Measurements from ENCODE around the gene B4GALT4. TPM values are rescaled to one million over a fixed set of nuclear protein-coding genes. Genes with fewer than 3 reads are reported as not detected.
"Not testable (repeated sequence)": the region's sequence is repeated elsewhere in the genome, so short reads cannot be mapped to it uniquely, and the experiment has no call there.

Gene B4GALT4
- total RNA-seq: 28.3 and 47.5 TPM in 2 replicates

- peak; percentile 88 for DNase-seq (ENCODE audit: low read depth)
- TF ChIP-seq CTCF (IDR thresholded peaks at IDR 0.05; ENCODE audit: insufficient read depth, low read depth, low read length): no peak
These were observed at the start of gene B4GALT4 for GRCh38 chr3:119240591-119241434. Gene B4GALT4, minus strand, starts transcription at chr3:119240878. Its CDS starts 10,779 bp downstream, at chr3:119230099.

DNA sequence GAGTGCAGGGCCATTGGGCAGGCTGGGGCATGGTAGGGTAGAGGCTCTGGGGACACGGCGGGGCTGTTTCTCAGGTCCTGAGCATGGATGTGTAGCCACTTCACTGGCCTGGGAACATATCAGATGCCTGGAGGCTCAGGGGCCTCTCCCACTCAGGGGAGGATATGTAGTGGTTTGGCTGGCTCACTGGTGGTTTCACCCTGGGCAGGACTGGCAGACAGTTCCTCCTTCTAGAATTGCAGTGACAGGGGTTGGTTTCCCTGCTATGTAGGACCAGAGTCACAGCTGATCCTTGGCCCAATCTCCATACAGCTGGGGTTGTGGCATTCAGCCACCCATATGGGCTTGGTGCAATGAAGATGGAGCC lies 48.7 kb upstream of the B4GALT4 start:
- DNase-seq (ENCODE audit: low read depth): no peak
- no peak overlapping the region for H3K4me3 ChIP-seq (ENCODE audit: low read depth, low read length)
- no peak for TF ChIP-seq CTCF (IDR thresholded peaks at IDR 0.05; ENCODE audit: insufficient read depth, low read depth, low read length)

More at GRCh38 chr3:119240591-119241434, at the start of gene B4GALT4:
- H3K4me3 ChIP-seq (ENCODE audit: low read depth, low read length): peak within 1 kb of the TSS; percentile 78

DNA sequence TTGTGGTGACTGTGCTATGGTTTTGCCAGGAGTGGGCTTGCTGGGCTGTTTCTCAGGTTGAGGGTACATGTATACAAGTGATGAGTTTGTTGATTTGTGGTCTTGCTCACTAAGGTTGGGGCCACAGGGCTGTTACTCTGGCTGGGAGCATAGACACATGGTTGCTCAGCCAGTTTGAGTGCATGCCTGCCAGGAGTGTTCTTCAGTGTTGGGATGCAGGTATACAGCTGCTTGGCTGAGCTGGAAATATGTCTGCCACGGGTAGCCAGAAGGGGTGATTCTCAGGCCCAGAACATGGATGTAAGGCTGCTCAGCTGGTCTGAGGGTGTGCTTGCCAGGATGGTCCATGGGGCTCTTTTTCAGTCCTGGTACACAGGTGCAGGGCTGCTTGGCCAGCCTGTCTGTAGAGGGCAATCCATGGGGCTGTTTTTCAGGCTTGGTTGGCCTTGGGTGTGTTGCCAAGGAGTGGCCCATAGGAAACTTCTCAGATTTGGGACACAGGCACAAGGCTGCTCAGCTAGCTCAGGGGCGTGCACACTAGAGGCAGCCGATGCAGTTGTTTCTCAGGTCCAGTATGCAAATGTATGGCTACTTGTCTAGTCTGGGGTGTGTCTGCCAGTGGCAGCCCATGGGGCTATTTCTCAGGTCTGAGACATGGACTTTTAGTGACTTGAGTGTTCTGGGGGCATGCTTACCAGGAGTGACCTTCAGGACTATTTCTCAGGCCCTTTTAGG lies 48.2 kb upstream of the B4GALT4 start:
- DNase-seq (ENCODE audit: low read depth): no peak
- no peak overlapping the region for H3K4me3 ChIP-seq (ENCODE audit: low read depth, low read length)
- no peak for TF ChIP-seq CTCF (IDR thresholded peaks at IDR 0.05; ENCODE audit: insufficient read depth, low read depth, low read length)

- no peak for DNase-seq (ENCODE audit: low read depth)
- no peak for TF ChIP-seq CTCF (IDR thresholded peaks at IDR 0.05; ENCODE audit: insufficient read depth, low read depth, low read length)
- no peak overlapping the region for H3K4me3 ChIP-seq (ENCODE audit: low read depth, low read length)
These were observed 39.0 kb upstream of the B4GALT4 start for GRCh38 chr3:119279584-119280243.

- no peak overlapping the region for H3K4me3 ChIP-seq (ENCODE audit: low read depth, low read length)
- DNase-seq (ENCODE audit: low read depth): no peak
- TF ChIP-seq CTCF (IDR thresholded peaks at IDR 0.05; ENCODE audit: insufficient read depth, low read depth, low read length): no peak
These were observed 38.5 kb upstream of the B4GALT4 start for GRCh38 chr3:119279101-119279554.

DNA sequence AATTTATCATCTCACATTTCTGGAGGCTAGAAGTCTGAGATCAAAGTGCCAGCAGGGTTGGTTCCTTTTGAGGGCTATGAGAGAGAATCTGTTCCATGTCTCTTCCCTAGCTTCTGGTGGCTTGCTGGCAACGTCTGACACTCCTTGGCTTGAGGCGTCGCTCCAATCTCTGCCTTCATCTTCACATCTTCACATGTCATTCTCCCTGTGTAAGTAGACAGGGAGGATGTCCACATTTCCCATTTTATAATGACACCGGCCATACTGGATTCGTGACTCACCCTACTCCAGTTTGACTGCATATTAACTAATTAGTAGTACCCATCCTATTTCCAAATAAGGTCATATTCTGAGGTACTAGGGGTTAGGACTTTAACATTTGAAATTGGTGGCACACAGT lies 36.0 kb upstream of the B4GALT4 start:
- H3K4me3 ChIP-seq (ENCODE audit: low read depth, low read length): no peak overlapping the region
- no peak for DNase-seq (ENCODE audit: low read depth)

DNA sequence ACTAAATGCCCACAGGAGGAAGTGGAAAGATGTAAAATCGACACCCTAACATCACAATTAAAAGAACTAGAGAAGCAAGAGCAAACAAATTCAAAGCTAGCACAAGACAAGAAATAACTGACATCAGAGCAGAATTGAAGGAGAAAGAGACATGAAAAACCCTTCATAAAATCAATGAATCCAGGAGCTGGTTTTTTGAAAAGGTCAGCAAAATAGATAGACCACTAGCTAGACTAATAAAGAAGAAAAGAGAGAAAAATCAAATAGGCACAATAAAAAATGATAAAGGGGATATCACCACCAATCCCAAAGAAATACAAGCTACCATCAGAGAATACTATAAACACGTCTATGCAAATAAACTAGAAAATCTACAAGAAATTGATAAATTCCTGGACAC lies 29.5 kb upstream of the B4GALT4 start:
- H3K4me3 ChIP-seq (ENCODE audit: low read depth, low read length); DNase-seq (ENCODE audit: low read depth): not testable (repeated sequence)

More for the DNA sequence above, 36.0 kb upstream of the B4GALT4 start:
- no peak for TF ChIP-seq CTCF (IDR thresholded peaks at IDR 0.05; ENCODE audit: insufficient read depth, low read depth, low read length)

All from fibroblast of villous mesenchyme (primary cell).